KMS-11 (cell line): ENCODE results near the gene TCF12.

Experiments
- H2AFZ ChIP-seq: fragments of 200-600 bp; sonication (generic); 2 replicates; pipeline ENCODE4 v1.6.1; 2016; ENCODE audit warnings: antibody characterized with exemption, mixed run types, low read depth
- H3K27ac ChIP-seq: fragments of 200-600 bp; sonication (generic); 2 replicates; pipeline ENCODE4 v1.6.1; 2016; ENCODE audit warnings: mild to moderate bottlenecking, mixed run types
- H3K27me3 ChIP-seq: fragments of 200-600 bp; sonication (generic); 2 replicates; pipeline ENCODE4 v1.6.1; 2017; ENCODE audit warnings: mild to moderate bottlenecking, low read depth, mixed run types, moderate library complexity; ENCODE audit not compliant: insufficient read depth
- H3K36me3 ChIP-seq: fragments of 200-600 bp; sonication (generic); 2 replicates; pipeline ENCODE4 v1.6.1; 2017; ENCODE audit warnings: mild to moderate bottlenecking, mixed run types; ENCODE audit not compliant: insufficient read depth
- H3K4me1 ChIP-seq: fragments of 200-600 bp; sonication (generic); 2 replicates; pipeline ENCODE4 v1.6.1; 2016; ENCODE audit warnings: mild to moderate bottlenecking, low read depth, mixed run types; ENCODE audit not compliant: poor library complexity, severe bottlenecking
- H3K4me2 ChIP-seq: fragments of 200-600 bp; sonication (generic); 2 replicates; pipeline ENCODE4 v1.7.0; 2016; ENCODE audit warnings: mild to moderate bottlenecking, mixed run types
- H3K4me3 ChIP-seq: fragments of 200-600 bp; sonication (generic); IDR thresholded peaks from 2 replicates; pipeline ENCODE4 v1.6.1; 2017; ENCODE audit warnings: low read depth, low read length, mixed read lengths; ENCODE audit not compliant: insufficient read depth
- H3K79me2 ChIP-seq: fragments of 200-600 bp; sonication (generic); 2 replicates; pipeline ENCODE4 v1.6.1; 2016; ENCODE audit warnings: low read depth, mixed run types; ENCODE audit not compliant: insufficient read depth
- H3K9ac ChIP-seq: fragments of 200-600 bp; sonication (generic); 2 replicates; pipeline ENCODE4 v1.6.1; 2016; ENCODE audit warnings: mild to moderate bottlenecking, mixed run types
- H4K20me1 ChIP-seq: fragments of 200-600 bp; sonication (generic); 2 replicates; pipeline ENCODE4 v1.6.1; 2016; ENCODE audit warnings: mild to moderate bottlenecking, mixed run types; ENCODE audit not compliant: insufficient read depth
- TF ChIP-seq, protein P1 (sequence below): fragments of 200-600 bp; sonication (generic); conservative IDR thresholded peaks from 2 replicates; pipeline ENCODE4 v1.6.1; 2017; ENCODE audit warnings: low read depth, mild to moderate bottlenecking, antibody characterized with exemption, low read length, moderate library complexity, mixed read lengths

TCF12 gene

DNA sequence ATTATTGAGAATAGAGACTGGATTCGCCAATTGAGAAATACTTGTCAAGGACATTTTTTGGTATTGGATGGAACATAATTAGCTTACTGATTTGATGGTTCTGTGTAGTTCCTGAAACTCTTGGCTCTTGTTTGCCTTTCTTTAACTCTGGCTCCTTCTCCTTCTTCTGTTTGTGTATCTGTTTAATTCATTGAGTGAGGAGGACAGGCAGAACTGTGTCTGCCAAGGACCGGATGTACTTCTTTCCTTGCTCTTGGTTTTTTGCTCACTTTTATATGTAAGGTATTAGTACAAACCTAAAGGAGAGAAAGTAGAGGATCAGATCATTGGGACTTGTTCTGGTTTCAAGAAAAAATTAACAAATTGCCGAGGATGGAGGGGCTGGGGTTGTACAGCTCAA, 48.9 kb downstream of the TCF12 start:
- no peak overlapping the region for H3K4me2 ChIP-seq
- H3K79me2 ChIP-seq, result peaks cover 35% of the 10 kb centered on the region
- no peak overlapping the region for H3K4me3 ChIP-seq
- TF ChIP-seq, protein P1, sequence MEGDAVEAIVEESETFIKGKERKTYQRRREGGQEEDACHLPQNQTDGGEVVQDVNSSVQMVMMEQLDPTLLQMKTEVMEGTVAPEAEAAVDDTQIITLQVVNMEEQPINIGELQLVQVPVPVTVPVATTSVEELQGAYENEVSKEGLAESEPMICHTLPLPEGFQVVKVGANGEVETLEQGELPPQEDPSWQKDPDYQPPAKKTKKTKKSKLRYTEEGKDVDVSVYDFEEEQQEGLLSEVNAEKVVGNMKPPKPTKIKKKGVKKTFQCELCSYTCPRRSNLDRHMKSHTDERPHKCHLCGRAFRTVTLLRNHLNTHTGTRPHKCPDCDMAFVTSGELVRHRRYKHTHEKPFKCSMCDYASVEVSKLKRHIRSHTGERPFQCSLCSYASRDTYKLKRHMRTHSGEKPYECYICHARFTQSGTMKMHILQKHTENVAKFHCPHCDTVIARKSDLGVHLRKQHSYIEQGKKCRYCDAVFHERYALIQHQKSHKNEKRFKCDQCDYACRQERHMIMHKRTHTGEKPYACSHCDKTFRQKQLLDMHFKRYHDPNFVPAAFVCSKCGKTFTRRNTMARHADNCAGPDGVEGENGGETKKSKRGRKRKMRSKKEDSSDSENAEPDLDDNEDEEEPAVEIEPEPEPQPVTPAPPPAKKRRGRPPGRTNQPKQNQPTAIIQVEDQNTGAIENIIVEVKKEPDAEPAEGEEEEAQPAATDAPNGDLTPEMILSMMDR, result no peak
- H3K36me3 ChIP-seq, result no peaks in the 10 kb centered on the region
- H3K4me1 ChIP-seq, result peaks cover 17% of the 10 kb centered on the region
- no peak overlapping the region for H3K27ac ChIP-seq
- H4K20me1 ChIP-seq, result peaks cover 5% of the 10 kb centered on the region; the same call in 1 of the 2 replicates
- H3K9ac ChIP-seq, result no peak overlapping the region
- no peaks in the 10 kb centered on the region for H3K27me3 ChIP-seq
- no peak overlapping the region for H2AFZ ChIP-seq

DNA sequence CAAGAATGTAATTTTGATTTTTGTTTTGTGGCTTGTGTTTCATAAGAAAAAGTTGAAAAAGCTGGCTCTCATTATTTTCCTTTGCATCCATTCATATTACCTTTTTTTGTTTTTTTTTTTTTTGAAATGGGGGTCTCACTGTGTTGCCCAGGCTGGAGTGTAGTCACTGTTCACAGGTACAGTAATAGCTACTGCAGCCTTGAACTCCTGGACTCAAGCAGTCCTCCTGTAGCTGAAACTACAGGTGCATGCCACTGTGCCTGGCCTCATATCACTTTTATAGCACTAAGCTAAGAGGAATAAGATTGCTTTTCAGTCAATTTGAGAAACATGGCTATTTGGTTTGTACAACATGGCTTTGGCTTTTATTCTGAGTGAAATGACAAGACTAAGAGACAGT, 49.8 kb downstream of the TCF12 start:
- Histone ChIP-seq H2AFZ (no peak overlapping the region), H3K4me2 (no peak overlapping the region), H3K27me3 (no peaks in the 10 kb centered on the region), H4K20me1 (peaks cover 5% of the 10 kb centered on the region; the same call in 1 of the 2 replicates), H3K79me2 (peaks cover 35% of the 10 kb centered on the region), H3K9ac (no peak overlapping the region), H3K27ac (no peak overlapping the region), H3K36me3 (no peaks in the 10 kb centered on the region), H3K4me3 (no peak overlapping the region), H3K4me1 (peaks cover 17% of the 10 kb centered on the region)
- TF ChIP-seq, protein P1, result no peak

DNA sequence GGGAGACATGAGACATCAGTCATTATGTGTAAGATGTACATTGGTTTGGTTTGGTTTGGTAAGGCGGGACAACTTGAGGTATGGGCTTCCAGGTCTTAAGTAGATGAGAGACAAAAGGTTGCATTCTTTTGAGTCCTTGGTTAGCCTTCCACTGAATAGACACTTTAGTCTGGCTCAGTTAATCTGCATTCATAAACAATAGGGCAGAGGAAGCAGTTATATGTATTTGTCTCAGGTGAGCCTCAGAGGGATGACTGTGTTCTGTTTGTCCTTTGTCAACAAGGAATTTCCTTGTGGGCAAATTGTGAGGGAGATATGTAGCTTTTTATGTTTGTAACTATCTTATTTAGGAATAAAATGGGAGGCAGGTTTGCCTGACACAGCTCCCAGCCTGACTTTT, 50.4 kb downstream of the TCF12 start:
- Histone ChIP-seq H3K9ac (no peak overlapping the region), H3K4me2 (no peak overlapping the region), H3K79me2 (peaks cover 35% of the 10 kb centered on the region), H3K27me3 (no peaks in the 10 kb centered on the region), H3K36me3 (no peaks in the 10 kb centered on the region), H4K20me1 (peaks cover 5% of the 10 kb centered on the region; the same call in 1 of the 2 replicates), H2AFZ (no peak overlapping the region), H3K27ac (no peak overlapping the region), H3K4me1 (peaks cover 14% of the 10 kb centered on the region), H3K4me3 (no peak overlapping the region)
- TF ChIP-seq, protein P1, result no peak

DNA sequence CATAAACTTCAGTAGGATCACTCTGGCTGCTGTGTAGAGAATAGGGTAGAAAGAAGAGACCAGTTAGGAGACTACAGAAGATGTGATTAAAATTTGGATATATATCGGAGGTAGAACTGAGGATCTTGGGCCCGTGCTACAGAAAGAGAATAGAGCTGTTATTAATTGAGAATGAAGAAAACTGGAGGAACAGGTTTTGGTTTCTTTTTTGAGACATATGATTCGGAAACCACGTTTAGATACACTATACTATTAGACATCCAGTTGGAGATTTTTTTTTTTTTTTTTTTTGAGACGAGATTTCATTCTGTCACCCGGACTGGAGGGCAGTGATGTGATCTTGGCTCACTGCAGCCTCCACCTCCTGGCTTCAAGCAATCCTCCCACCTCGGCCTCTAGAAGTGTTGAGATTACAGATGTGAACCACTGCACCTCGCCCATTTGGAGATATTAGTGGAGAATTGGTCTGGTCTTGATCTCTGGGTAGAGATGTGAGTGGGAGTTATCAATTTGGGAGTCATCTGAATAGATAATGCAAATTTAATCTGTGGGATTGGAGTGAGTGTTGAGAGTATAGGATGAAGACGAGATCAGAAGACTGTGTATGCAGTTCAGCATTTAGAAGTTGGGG, 50.9 kb downstream of the TCF12 start:
- H4K20me1 ChIP-seq, result peaks cover 5% of the 10 kb centered on the region; the same call in 1 of the 2 replicates
- H3K27ac ChIP-seq, result no peak overlapping the region
- no peaks in the 10 kb centered on the region for H3K27me3 ChIP-seq
- H3K4me2 ChIP-seq, result no peak overlapping the region
- no peaks in the 10 kb centered on the region for H3K36me3 ChIP-seq
- no peak overlapping the region for H2AFZ ChIP-seq
- peaks cover 35% of the 10 kb centered on the region for H3K79me2 ChIP-seq
- TF ChIP-seq, protein P1, result no peak
- H3K4me3 ChIP-seq, result no peak overlapping the region
- no peak overlapping the region for H3K9ac ChIP-seq
- H3K4me1 ChIP-seq, result peaks cover 8% of the 10 kb centered on the region
